Stimulated activated CD8-positive, alpha-beta memory T cell treated with anti-CD3 and anti-CD28 coated beads, Interleukin-4, amount 100 ng/mL, for 24 hours (primary cell): ENCODE measurements around the gene UGT1A7.

Experiments used
- DNase-seq: peaks from one replicate; pipeline ENCODE4 v3.0.0-alpha.2; 2020; ENCODE audit warnings: low read depth

Gene UGT1A7

GRCh38 chr2:233818639-233819621, 137.2 kb downstream of the UGT1A7 start:
- no peak for DNase-seq

- no peak for DNase-seq
Measured at GRCh38 chr2:233819884-233820773, 138.4 kb downstream of the UGT1A7 start.

- DNase-seq: no peak
Measured at GRCh38 chr2:233820774-233821105, 139.0 kb downstream of the UGT1A7 start.

DNA sequence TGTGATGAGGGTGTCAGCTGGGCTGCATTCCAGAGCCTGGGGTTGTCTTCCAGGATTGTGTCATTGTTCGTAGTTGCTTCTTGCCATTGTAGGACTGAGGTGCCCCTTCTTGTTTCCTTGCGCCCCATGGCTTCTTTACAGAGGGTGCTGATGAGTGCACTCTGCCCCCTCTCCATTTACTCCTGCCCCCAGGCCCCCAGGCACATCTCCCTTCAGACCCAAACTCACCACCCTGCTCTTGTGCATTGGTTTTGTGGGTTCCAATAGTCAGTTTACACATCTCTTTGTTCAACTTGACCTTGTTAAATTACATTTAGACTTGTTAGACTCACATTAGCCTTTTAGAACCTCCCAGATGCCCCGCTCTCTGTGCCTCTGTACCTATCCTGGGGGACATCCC, 139.5 kb downstream of the UGT1A7 start:
- no peak for DNase-seq

- DNase-seq: no peak
Measured at GRCh38 chr2:233821709-233822100, 140.0 kb downstream of the UGT1A7 start.

GRCh38 chr2:233822101-233822771, 140.5 kb downstream of the UGT1A7 start:
- DNase-seq: no peak
